ENCODE data around the gene SNAPC5.
"Not testable (repeated sequence)": the region's sequence is repeated elsewhere in the genome, so short reads cannot be mapped to it uniquely, and the experiment has no call there.

The SNAPC5 gene

DNA sequence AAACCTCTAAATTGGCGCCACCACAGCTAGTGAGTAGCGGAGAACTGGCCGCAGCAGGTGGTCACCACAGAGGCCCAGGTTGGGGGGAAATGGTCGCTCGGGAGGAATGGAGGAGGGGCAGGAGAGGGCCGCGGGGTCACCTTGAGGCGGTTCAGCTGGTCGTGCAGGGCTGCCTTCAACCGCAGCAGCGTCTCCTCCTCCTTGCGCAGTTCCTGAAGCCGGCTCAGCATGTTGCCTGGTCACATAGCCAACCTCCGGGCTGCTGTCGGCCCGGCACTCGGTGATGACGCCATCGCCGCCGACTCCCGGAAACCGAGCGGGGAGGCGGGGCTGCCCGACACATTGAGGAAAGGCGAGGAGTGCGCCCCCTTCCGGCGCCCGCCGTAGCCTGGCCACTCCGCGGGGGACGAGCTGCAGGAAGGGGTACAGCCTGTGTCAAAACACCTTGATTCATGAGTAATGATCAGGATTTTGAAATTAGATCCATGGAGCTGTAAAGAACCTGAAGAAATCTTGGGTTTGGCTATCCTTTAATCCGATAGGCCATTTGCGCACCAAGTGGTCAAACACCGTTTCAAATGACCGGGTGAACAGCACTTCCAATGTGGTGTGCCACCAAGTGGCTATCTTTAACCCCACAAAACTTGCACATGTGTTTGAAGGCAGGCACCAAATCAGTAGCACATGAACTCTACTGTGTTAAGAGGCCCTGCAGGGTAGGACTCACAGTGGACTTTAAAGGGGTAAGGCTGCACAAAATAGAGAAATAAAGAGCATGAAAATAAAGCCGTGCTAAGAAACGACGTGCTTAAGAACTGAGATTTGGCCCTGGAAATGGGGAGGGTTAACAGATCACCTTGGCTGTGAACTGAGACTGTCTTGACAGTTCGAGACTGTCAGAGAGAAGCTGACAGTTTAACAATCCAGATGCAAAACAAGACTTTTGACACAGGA lies at the start of gene SNAPC5:
TSS of gene SNAPC5 (minus strand) at position 261 of the 954 bp plus-strand sequence. CDS start at position 230, 31 bp downstream.
- DNase-seq = peak; percentile 99

- no peak for DNase-seq
Observed at GRCh38 chr15:66545255-66545654, 47.7 kb upstream of the SNAPC5 start.

GRCh38 chr15:66542896-66543295 lies 45.3 kb upstream of the SNAPC5 start:
- no peak for DNase-seq

DNA sequence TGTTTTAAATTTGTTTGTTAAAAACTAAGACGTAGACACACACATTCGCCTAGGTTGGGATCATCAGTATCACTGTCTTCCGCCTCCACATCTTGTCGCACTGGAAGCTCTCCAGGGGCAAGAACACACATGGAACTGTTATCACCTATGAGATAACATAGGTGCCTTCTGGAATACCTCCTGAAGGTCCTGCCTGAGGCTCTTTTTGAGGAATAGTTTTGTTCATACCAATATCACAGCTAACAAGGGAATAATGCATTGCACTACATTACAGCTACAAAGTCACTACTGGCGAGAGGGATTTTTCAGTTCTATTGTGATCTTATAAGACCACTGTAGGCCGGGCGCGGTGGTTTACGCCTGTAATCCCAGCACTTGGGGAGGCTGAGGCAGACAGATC lies 37.5 kb upstream of the SNAPC5 start:
- DNase-seq = no peak

DNA sequence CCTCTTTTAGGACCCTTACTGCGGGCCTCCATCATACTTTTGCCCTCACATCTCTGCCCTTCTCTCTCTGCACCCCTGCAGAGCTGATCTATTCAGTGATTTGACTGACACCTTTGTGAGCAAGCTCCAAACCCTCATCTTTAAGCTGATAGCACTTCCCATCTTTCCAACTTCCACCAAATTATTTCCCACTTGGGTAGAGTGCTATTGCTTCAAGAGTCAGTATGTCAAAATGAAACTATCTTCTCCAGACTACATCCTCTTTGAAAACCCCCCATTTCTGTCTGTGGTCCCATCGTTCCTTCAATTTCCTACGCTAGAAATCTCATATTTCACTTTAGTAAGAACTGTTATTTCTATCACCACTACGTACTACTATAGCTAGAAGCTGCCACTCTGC lies 27.3 kb upstream of the SNAPC5 start:
- no peak for DNase-seq

- no peak for DNase-seq
Observed at GRCh38 chr15:66523926-66524325, 26.4 kb upstream of the SNAPC5 start.

- DNase-seq = no peak
Observed at GRCh38 chr15:66515901-66516322, 18.4 kb upstream of the SNAPC5 start.

GRCh38 chr15:66514586-66514985 lies 17.0 kb upstream of the SNAPC5 start:
- no peak for DNase-seq

DNA sequence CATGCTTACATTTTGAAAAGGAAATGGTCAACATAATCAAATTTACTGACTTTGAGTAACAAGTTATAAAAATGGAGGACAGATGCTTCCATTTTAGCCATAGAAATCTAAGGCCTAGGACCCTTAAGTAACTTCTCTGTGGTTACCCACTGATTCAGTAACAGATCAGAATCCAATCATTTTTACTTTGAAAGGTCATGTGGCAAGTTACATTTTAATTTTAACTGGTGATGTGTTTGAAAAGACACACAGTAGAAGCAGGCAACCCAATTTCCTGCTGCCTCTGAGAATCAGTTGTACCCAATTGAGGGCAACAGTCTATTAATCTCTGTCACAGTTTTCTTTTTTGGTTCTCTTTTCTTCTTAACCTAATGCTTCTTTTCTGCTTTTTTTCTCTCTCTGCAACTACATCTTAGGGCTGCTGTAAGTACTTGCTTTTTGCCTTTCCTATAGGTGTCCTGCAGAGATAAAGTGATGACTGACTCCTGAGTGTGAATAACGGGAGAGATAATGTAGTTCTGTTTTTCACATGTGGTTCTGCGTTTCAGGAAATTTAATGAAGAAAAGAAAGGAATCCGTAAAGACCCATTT lies 10.8 kb upstream of the SNAPC5 start:
- no peak for DNase-seq

GRCh38 chr15:66505818-66506217 lies 8.3 kb upstream of the SNAPC5 start:
- no peak for DNase-seq

DNA sequence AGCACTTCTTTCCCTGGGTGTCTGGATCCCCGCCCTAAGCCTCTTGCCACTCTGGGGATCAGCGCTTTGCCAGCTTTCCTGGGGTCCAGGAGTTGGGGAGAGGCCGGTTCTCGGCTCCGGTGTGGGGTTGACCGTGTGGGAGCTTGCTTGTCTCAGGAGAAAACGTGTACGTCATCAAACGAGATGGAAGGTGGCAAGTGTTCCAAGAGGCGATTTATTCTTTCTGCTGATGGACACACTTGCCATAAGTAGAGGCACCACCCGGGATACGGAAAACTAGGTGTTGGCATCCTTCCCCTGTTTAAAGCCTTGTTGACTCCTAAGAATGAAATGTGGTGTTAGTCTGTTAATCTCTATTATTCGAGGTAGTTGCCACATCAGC lies 7.9 kb upstream of the SNAPC5 start:
- DNase-seq = no peak

DNA sequence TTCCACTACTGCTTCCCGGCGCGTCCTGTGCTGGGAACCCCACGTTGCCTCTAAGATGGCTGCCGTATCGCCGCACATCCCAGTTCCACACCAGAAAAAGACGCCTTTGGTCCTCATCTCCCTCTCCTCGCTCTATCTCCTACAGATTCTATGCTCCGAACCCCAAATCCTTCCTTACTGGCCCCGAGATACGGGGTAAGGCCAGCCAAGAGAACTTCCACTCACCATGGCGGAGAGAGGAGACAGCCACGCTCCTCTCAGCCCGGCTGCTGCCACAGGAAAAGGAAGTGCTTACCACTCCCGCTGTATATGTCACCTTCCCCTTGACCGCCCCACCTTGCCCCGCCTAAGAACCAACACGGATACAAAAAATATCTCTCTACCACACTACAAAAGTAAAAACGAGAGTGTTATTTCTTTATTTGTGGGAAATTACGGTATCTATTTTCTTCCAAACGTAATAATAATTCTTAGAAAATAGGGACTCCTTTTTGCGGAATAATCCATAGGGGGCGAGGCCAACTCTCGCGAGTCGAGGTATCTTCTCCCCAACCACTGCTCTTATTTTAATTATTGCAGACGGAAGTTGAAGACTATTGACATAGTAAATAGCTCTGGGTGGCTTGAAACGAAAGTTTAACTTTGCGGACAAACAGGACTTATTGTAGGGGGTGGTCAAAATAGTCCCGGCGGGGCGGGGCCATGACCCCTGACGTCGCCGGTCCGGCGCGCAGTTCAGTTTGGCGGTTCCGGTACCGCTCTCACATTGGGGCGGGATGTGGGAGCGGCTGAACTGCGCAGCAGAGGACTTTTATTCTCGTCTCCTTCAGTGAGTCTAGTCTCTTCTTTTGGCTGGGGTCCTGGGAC lies 7.2 kb upstream of the SNAPC5 start, which contains the start of the genes RPL4 and ZWILCH:
TSS of gene RPL4 (minus strand) at position 293 of the 867 bp plus-strand sequence. CDS start at position 228, 65 bp downstream.
TSS of gene ZWILCH (plus strand) at position 764 of the 867 bp plus-strand sequence. CDS start at position 777, 13 bp downstream.
- DNase-seq = peak; percentile 84

- no peak for DNase-seq
Observed at GRCh38 chr15:66503780-66504562, 6.4 kb upstream of the SNAPC5 start.

DNA sequence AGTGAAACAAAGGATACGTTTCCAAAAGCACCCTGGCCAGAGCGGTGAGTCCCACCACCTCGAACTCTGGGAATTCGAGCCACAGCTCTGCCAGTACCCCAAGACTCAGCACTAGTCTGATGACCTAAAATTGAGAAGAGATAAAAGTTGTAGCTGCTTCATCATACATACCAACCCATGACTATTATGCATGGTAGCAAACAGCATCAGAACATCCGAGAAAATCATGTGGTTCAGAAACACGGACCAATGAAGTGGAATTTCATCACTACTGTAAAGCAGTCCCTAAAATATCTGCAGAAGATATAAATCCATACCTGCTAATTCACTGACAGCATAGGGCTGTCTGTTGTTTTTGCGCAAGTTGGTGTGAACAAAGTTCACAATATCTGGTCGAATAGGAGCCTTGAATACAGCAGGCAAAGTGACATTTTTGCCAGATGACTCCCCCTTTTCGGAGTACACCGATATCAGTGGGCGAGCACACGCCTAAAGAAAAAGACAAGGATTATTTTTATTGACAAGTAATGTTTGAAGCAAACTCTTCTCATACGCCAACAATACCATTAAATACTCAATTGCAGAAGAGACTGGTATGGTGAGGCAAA lies 5.6 kb upstream of the SNAPC5 start:
- DNase-seq = not testable (repeated sequence)

DNA sequence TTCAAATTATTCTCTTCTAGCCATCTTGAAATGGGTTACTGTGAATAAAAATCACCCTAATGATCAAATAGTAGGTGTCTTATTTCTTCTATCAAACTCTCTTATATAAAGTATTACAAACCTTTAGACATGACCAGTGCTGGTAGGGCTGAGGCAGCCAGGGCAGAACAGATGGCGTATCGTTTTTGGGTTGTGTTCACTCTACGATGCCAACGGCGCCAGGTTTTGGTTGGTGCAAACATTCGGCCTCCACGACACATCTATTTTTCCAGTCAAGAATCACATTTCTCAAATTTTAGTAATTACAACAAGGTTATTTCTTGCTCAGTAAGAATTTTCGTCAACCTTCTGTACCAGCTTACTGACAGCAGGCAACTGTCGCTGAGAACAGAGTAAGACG lies 4.9 kb upstream of the SNAPC5 start:
- no peak for DNase-seq

- DNase-seq = not testable (repeated sequence)
Observed at GRCh38 chr15:66500346-66500745, 2.8 kb upstream of the SNAPC5 start.

DNA sequence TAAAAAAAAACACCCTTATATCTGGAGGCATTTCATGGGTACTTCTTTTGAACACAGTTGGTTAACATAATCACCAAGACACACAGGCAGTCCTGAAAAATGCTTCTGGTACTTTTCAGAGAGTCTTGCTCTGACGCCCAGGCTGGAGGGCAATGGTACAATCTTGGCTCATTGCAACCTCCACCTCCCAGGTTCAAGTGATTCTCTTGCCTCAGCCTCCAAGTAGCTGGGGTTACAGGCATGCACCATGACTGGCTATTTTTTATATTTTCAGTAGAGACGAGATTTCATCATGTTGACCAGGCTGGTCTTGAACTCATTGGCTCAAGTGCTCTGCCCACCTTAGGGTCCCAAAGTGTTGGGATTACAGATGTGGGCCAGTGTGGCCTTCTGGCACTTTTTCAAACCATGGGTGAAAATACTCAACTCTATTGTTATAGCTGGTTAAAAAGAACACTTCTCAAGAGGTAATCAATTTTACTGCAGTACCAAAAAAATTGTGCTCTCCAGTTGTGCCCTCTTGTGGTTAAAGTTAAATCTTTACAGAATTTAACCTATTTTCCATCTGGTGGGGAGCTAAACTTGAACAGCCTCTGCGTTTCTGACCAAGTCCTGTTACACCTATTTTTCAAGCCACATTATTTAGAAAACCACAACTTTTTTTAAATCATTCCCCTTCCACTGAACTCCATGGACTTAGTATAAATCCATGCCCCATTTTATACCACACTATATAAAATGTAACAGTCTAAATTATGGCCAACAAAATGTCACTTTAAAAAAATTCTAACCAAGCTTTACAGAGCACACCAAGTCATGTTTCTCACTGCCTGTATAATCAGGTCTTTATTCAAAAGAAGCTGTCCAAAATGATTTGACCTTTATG lies 1.2 kb upstream of the SNAPC5 start:
- DNase-seq = no peak

DNA sequence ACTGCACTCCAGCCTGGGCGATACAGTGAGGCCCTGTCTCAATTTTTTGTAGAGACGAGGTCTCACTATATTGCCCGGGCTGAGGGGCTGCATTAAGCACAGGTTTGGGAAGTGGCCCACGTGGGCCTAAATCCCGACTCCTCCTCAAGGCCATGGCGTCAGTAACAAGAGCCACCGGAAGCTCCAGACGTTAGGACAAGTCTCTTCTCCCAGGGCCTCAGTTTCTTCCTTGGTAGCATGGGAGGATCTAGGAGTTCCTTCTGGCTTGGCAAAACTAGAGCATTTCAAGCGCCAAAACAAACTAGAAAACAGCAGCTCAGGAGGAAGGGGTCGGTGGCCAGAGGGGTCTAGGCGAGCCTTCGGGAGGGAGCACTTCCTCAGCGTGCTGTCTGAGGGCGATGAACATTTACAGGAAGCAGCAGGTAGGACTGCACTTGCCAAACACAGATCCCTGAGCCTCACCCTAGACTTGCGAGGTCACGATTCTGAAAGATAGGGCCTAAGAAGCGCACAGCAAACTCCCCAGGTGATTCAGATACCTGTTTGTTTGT lies 536 bp downstream of the SNAPC5 start:
- DNase-seq = no peak

DNA sequence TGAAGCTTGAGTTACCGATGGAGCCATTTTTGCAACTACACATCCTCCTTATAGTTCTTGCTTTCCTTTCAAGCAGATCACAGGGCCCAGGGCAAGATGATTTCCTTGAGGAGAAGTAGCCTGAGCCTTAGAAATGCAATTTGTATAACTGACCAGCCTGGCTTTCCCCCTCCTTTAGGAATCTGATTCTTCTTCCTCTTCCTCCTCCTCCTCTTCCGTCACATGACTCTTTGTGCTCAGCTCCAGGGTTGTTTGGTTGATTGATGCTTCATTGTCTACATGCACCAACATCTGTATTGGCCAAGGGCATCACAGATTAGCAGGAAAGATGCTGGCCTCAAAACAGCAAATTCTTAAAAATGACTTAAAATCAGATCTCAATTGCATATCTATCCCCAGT lies 3.3 kb downstream of the SNAPC5 start:
- DNase-seq = no peak

DNA sequence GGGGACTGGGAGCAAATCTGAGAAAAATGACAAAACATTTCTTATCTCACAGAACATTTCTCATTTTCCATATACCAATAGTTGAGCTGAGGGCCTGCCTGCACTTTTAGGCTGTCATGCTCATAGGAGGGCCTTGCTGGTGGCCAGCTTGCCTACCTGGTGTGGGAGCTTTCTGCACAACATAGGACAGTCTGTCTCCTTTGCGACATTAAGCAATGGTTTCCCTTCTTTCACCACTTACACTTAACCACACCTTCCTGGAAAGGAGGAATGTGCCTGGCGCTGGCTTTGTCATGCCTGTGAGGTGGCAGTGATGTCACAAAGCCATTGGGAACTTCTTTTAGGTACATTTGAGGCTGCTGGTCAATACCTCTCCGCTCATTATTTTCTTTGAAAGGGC lies 5.7 kb downstream of the SNAPC5 start:
- no peak for DNase-seq

Data from activated naive CD4-positive, alpha-beta T cell treated with anti-CD3 and anti-CD28 coated beads, Interleukin-2, amount 50 U/mL, for 16 hours (primary cell).